SHP77 (cell line): ENCODE results near the gene PARP9.
"Not testable (repeated sequence)": the region's sequence is repeated elsewhere in the genome, so short reads cannot be mapped to it uniquely, and the experiment has no call there.

Experiments
- DNase-seq, 2 experiments: peaks; one replicate each; lab custom pipeline; 2025; lab: John Stamatoyannopoulos, UW

PARP9 gene

DNA sequence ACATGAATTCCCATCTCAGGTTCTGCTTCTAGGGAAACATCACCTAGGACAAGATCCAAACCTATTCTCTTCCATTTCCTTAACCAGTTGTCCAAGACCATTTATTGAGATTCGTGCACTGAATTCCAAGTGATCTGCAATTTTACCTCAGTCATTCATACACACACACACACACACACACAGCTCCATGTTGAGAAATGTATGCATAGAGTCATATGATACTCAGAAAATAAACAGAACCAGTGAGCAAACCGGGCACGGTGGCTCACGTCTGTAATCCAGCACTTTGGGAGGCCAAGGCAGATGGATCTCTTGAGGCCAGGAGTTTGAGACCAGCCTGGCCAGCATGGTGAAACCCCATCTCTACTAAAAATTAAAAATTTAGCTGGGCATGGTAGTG is 43.2 kb downstream of the PARP9 start:
- DNase-seq: no peak

DNA sequence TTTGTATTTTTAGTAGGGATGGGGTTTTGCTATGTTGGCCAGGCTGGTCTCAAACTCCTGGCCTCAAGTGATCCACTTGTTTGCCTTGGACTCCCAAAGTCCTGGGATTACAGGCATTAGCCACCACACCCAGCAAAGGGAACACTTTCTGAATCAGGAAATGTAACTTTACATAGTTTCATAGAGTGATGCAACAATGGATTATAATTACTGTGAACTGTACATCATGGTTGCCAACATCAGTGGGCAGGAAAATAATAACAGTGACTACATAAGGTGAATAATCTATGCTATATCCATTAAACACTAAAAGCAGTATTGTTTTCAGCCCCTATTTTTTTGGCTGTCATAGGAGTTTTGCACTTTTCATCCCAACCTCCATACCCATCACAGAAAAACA is 44.4 kb downstream of the PARP9 start:
- no peak for DNase-seq

DNA sequence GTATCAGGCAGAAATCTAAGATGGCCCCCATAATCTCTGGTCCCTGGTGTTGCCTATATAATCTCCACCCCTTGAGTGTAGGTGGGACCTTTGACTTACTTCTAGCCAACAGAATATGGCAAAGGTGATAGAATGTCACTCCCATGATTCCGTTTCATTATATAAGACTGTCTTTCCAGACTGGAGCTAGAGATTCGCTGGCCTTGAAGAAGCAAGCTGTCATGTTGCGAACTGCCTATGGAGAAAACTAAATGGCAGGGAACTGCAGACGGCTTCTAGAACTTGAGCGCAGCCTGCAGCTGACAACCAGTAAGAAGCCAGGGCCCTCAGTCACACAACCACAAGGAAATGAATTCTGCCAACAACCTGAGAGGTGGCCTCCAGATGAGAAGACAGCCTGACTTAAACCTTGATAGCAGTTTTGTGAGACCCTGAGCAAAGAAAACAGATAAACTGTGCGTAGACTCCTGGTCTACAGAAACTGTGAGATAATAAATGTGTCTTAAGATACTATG is 47.2 kb downstream of the PARP9 start:
- DNase-seq: no peak

DNA sequence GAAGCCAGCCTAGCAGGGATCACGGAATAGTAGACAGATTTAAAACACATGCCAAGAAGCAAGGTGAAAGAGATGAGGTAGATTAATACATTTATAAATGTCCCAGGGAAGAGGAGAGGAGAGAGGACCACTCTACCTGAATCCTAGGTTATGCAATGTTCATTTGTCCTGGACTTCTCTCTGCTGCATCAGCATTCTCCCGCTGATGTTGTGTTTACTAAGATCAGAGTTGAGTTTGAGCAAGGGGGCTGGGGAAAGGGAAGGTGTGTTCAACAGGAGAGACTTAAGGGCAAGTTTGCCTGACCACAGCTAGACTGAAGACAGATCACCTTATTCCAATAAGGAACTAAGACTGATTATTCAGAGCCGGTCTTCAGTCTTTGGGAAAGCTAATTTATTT is 48.2 kb downstream of the PARP9 start:
- no peak for DNase-seq

DNA sequence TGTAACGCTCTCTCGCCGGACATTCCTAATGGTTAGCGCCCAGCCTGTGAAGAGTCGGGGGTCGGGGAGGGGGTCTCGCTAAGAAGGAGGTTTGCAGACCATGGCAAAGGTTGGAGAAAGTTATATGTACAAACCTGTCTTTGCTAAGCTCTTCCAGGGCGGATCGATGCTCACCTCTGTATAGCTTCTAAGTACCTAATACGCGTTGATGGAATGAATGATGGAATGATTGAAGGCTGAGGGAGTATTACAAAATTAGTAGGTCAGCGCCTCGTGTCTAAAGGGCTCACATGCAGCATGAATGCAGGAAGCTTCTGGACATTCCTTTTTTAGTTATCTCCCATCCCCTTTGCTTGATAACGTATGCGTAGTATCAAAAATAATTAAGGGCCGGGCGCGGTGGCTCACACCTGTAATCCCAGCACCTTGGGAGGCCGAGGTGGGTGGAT is 49.1 kb downstream of the PARP9 start:
- no peak for DNase-seq

DNA sequence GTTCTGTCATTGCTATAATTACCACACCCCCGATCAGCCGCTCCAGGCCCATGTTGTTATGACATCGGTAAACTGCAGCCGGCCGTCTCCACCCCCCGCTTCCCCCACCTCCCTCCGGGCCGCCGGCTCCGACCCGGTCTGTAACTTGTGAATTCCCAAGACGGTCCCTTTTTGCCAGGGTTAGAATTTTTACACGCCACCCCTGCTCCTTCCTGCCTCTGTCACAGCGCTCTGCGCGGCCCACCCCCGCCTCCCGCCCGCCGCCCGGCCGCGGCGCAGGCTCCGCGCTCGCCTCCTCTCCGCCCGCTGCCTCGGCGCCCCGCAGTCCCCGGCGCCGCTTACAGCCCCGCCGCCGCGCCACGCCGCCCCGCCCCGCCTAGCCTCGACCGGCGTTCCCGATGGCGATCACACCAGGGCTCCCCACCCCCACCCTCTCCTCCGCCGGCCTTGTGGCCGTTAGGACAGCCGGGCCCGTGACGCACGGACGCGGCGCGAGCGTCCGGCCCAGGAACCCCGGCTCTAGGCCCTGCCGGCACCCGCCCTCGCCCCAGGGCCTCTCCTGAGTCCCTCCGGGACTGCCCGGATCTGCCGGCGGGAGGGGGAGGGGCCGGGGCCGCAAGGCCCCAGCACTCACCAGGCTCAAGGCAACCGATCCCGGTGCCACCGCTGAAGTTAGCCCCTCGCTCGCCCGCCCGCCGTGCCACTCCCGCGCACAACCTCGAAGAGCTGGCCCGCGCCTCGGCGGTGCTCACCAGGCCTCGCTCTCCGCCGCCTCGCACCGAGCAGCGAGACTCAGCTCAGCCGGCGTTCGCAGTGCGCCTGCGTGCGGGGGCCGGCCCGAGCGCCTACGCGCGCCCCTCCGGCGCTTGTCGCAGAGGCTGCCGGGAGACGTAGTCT is 49.7 kb downstream of the PARP9 start, which contains the start of gene KPNA1:
Gene KPNA1, minus strand, starts transcription at position 817 of the 897 bp plus-strand sequence. CDS start 18,374 bp downstream, outside the sequence.
- peak; percentile 75 to 88 for DNase-seq

DNA sequence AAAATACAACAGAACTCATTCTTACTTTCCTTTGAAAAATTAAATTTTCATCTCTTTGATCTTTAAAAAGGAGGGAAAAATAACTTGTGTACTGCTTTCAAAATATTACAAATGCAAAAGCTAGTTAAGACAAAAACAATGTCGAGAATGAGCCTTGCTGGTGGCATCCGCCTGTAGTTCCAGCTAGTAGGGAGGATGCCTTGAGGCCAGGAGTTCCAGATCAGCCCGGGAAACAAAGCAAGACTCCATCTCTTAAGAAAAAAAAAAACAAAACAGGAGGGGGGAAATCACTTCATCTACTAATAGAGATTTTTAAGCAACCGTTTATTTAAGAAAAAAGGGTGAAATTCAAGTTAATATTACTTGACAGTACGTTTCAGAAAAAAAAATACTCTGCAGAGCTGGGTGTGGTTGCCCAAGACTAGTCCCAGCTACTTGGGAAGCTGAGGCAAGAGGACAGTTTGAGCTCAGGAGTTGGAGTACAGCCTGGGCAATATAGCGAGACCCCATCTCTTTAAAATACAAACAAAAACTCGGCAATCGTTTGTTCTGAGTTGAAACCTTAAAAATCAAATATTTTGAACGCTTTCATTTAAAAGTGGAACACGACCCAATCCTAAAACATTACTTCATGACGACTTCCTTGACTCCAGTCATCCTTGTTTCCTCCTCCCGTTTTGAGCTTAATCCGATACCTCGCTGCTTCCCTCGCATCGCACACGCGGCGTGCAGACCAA is 50.5 kb downstream of the PARP9 start:
- no peak for DNase-seq

DNA sequence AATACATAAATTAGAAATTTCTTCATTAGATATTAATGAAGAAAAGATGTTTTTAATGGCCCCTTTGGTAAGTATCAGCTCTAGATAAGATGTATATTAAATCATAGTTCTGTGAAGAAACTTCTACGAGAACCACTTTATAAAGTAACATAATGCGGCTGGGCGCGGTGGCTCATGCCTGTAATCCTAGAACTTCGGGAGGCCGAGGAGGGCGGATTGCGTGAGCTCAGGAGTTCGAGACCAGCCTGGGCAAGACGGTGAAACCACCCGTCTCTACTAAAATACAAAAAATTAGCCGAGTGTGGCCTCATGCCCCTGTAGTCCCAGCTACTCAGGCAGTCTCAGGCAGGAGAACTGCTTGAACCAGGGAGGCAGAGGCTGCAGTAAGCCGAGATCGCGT is 51.8 kb downstream of the PARP9 start:
- DNase-seq: no peak

DNA sequence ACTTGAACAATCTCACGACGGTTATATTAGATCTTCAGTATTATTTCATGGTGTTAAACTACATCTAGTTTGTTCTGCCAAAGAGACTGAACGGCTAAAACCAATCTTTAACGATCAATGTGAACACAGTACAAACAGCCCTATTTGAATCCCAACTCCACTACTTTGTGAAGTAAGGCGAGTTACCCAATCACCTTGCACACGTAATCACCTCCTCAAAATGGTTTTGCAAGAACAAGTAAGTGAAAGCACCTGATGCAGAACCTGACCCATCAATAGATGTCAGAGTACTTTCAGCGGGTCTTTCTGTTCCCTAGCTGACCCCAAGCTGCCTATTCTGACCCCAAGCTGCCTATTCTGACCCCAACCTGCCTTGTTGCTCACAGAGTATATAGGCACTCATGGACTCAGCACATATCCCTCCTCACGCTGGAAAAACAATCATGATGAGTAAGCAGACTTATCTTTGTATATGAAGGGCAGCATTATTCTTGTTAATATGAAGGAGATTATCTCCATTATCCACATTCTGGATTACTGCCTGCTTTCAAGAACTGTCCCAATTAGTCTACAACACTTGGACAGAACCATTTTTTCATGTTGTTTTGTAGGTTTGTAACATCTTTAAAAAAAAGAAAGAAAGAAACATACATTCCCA is 53.1 kb downstream of the PARP9 start:
- DNase-seq: no peak

DNA sequence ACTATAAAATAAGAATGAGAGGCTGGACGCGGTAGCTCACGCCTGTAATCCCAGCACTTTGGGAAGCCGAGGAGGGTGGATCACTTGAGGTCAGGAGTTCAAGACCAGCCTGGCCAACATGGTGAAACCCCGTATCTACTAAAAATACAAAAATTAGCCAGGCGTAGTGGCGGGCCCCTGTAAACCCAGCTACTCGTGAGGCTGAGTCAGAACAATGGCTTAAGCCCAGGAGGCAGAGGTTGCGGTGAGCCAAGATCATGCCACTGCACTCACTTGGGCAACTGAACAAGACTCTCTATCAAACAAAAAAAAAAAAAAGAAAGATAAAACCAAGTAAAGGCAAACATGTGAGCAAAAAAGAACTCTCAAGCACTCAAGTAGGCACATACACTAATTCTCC is 55.2 kb downstream of the PARP9 start:
- DNase-seq: not testable (repeated sequence)

DNA sequence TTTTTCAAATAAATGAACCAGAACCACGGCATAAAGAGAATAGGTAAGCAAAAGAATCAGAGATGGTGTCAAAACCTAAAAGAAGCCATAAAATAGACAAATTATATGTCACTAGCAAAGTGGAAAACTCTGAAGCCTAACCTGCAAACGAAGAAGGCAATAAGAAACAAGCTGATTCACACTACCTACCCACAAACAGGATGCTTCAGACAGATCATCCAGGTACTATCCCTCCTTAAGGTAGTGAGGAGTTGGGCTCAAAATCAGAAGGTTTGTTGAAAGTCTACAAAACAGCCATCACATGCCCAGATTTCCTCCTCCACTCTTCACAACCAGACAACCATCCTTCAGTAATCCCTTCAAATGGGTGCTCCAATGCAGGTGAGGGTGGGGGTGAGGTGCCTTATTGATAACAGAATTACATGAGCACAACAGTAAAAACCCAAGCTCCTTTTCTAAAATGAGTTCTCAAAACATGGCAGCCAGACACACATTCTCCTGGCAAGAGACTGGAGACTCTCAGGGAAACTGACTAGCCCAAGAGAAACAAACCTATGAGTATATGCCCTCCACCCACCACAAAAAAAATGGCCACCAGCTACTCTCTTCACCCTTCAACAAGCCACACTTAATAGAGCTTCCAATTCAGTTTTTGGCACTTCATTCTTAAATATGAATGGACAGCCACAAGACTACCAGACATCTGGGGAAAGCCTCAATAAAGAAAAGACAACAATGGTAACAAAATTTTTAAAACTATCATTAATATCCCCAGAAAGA is 55.8 kb downstream of the PARP9 start:
- DNase-seq: no peak

DNA sequence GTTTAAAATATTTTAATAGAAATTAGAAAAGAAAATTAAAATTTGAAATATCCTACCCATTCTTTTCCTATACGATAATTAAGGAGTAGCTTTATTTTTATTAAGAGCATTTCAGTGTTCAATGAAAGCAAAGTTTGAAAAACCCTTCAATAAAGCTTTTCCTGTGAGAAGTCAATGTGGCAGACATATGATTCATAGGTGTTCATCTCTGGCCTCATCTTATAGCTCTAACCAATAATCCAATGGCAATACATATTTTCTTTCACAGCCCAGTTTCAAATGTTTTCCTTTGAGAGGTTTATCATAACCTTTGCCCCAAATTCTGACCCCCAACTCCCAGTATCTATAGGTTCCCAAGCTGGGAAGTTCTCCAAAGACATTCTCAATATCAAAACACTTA is 57.6 kb downstream of the PARP9 start:
- DNase-seq: no peak

DNA sequence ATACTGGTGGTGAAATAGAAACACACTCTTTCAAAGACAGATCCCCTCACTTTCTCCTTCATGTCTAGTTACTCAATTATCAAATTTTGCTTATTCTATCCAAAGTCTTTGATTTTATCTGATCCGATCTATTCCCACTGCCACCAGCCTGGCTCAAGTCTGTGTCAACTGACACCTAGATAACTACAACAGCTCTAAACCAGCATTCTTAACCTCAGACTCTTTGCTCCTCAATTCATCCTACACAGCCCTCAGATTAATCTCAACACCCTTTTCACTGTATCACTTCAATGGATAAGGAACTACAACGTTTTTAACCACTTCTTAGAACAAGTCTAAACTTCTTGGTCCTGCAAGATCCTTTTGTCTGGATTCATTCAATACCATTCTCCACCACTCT is 58.4 kb downstream of the PARP9 start:
- DNase-seq: no peak

DNA sequence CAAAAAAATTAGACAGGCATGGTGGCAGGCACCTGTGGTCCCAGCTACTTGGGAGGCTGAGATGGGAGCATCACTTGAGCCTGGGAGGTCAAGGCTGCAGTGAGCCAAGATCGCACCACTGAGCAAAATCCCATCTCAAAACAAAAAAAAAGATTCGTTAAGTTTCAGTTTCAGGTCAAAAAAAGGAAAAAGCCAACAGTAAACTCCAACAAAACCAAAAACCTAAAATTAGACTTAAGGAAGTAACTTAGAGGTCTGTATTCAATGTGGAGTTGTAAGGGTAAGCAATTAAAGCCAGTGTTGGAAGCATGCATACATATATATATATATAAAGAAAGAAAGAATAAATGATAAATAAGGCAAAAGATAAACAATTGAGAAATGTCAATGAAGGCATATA is 61.2 kb downstream of the PARP9 start:
- no peak for DNase-seq

DNA sequence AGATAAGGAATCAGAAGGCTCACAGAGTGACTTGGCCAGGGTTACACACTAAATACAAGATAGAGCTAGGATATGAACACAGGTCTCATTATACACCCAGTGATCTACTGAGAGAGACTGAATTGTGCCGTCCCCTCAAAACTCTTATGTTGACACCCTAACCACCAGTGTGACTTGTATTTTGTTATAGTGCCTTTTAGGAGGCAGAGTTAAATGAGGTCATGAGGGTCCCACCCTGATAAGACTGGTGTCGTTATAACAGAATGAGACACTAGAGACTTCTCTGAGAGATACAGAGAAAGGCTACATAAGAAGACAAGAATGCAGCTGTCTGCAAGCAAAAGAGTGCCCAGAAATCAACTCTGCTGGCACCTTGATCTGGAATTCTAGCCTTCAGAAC is 62.0 kb downstream of the PARP9 start:
- no peak for DNase-seq

DNA sequence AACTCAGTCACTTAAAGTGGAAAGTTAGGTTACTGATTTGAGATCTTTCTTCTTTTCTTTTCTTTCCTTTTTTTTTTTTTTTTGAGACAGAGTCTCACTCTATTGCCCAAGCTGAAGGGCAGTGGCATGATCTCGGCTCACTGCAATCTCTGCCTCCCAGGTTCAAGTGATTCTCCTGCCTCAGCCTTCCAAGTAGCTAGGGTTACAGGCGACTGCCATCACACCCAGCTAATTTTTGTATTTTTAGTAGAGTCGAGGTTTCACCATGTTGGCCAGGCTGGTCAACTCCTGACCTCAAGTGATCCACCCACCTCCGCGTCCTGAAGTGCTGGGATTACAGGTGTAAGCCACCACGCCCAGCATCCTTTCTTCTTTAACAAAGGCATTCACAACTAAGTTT is 63.1 kb downstream of the PARP9 start:
- DNase-seq: not testable (repeated sequence)

DNA sequence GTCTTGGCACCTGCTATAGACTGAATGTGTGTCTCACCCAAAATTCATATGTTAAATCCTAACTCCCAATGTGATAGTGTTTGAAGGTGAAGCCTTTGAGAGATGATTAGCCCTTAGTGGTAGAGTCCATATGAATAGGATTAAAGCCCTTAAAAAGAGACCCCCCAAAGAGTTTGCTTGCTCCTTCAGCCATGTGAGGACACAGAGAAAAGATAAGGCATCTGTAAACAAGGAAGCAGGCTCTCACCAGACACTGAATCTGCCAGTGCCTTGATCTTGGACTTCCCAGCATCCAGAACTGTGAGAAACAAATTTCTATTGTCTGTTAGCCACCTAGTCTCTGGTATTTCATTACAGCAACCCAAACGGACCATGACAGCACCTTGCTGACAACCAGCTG is 65.9 kb downstream of the PARP9 start:
- no peak for DNase-seq

DNA sequence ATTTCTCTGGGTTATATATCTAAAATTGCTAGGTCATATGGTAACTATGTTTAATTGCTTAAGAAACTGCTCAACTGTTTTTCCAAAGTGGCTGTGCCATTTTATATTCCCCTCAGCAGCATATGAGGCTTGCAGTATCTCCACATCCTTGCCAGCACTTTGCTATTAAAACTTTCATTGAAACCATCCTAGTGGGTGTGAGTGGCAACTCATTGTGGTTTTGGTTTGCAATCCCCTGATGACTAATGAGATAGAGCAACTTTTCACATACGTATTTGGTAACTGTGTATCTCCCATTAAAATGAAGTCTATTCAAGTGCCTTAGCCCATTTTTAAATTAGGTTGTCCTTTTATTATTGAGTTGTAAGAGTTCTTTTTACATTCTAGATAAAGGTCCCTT is 66.7 kb downstream of the PARP9 start:
- no peak for DNase-seq

DNA sequence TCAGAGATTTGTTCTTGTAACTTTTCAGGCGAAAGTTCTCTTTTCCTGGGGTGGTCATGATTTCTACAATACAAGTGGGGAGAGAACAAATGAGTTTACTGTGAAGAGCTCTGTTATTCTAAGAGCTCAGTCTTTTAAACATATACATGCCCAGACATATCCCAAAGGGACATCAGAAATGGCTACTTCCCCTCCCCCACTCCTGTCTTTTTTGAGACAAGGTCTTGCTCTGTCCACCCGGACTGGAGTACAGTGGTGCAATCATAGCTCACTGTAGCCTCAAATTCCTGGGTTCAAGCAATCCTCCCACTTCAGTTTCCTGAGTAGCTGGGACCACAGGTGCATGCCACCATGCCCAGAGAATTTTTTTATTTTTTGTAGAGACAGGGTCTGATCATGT is 67.6 kb downstream of the PARP9 start:
- DNase-seq: no peak

DNA sequence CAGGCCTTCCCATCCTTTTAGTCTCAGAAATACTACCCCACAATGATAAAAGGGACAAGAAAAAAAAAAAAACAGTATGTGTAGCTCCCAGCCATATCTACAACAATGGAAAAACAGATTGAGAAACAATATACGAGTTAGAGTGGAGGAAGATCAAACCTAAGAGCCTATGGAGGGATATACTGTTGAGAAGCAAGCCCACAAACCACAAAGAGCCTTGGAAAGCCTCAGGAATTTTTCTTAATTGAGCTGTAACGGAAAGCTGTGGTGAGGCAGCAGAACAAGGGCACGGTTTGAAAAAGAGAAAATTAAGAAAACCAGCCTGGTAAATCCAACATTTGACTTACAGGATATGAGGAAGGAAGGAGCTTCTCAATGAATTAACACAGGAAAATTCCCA is 70.8 kb downstream of the PARP9 start:
- DNase-seq: no peak

DNA sequence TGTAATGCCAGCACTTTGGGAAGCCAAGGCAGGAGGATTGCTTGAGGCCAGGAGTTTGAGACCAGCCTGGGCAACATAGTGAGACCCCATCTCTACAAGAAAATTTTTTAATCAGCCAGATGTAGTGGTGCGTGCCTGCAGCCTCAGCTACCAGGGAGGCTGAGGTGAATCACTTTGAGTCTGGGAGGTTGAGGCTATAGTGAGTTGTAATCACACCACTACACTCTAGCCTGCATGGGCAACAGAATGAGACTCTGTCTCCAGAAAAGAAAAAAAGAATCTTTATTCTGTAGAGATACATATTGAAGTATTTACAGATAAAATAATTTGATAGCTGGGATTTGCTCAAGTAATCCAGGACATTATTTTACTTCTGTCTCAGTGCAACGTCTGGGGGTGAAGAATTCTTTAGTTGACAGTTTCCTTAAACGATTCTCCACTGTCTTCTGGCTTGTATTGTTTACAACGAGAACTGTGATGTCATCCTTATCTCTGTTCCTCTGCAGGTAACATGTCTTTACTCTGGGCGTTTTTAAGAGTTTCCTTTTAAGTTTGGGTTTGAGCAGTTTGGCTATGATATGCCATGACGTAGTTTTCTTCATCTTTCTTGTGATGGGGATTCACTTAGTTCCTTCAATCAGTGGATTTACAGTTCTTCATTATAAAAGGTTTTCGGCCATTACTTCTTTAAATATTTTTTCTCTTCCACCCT is 75.7 kb downstream of the PARP9 start:
- DNase-seq: no peak
